Activated CD4-positive, alpha-beta T cell treated with anti-CD3 and anti-CD28 coated beads, Interleukin-2, Interleukin-4, amounts not matched to agents 100 ng/mL and 50 ng/mL, durations not matched to agents 16 hours and 8 hours (primary cell): ENCODE measurements around the gene WDCP.

Experiments used
- DNase-seq: peaks from one replicate; pipeline ENCODE4 v3.0.0-alpha.2; 2020; ENCODE audit warnings: low spot score

The WDCP gene

DNA sequence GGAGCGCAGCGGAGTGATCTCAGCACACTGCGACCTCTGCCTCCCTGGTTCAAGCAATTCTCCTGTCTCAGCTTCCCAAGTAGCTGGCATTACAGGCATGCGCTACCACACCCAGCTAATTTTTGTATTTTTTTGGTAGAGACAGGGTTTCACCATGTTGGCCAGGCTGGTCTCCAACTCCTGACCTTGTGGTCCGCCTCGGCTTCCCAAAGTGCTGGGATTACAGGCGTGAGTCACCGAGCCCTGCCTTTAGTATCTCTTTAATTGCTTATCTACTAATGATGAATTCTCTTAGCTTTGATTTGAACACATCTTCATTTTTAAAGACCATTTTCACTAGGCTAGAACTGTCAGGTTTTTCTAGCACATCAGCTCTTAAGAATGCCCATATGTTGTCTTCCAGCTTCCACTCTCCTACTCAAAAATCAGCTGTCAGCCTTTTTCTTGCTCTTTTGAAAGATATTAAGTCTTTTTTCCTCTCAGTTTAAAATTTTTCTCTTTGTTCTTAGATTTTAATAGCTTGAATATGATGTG lies 53.4 kb downstream of the WDCP start:
- DNase-seq, result no peak

DNA sequence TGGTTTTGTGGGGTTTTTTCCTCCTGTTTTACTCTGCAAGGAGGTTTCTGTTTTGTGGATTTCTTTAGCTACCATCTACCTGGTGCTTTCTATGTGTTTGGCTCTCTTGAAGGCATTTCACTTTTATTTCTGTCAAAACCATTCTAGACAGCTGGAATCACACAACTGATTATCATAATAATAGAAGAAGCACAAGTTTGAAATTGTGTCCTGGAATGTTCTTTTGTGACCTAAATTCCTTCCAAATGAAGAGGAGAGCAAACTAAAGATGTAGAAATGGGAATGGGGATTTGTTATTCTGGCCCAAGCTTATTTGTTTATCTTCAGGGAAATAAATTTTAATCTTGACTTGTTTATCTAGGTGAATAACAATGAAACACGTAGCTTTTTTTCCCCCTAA lies 54.3 kb downstream of the WDCP start:
- DNase-seq, result no peak

DNA sequence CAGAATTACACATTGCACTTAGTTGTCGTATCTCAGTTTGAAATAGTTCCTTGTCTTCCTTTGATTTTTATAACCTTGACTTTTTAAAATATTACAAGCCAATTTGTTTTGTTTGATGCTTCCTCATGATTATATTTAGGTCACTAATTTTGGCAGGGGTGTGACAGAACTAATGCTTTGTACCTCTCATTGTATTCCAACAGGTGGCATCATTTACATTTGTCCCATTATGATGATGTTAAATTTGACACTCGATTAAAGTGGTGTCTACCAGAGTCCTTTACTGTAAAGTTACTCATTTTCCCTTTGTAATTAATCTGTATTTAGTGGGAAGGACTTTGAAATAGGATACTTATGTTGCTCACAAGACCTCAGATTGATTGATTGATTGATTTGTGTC lies 58.8 kb downstream of the WDCP start:
- peak; percentile 15 for DNase-seq
